ENCODE results near the gene KLHL29.

- TF ChIP-seq CTCF (IDR thresholded peaks at IDR 0.05) (no peak), POLR2AphosphoS5 (IDR thresholded peaks at IDR 0.05; ENCODE audit: low read depth, low read length) (no peak), TCF7L2 (IDR thresholded peaks at IDR 0.05; ENCODE audit: low read depth, low read length) (no peak)
These were observed 143.7 kb downstream of the KLHL29 start for GRCh38 chr2:23528690-23529089.

Measured in Panc1 (cell line).